Measurements from ENCODE around the gene CAMKK1.

DNA sequence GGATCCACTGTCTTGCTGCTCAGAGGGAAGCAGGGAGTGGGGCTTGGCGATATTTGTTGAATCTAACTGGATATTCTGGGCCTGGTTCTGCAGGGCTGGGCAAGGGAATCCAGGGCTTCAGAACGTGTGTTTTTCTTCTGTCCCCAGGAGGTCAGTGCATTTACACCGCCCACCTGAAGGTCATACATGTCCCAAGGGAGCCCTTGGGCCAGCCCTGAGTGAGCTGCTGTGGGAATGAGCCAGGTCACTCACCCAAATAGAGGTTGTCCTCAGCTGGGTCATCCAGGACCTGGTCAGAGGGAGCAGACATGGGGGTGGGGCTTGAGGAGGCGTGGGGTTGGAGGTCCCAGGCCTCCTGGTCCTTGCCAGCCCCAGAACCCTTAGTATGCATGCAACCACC, 10.6 kb downstream of the CAMKK1 start:
- TF ChIP-seq TAF1 (IDR thresholded peaks at IDR 0.05; ENCODE audit: low read depth, low read length): no peak
- TF ChIP-seq POLR2A (IDR thresholded peaks at IDR 0.05; ENCODE audit: low read depth, low read length): no peak
- no peak for TF ChIP-seq POLR2AphosphoS5 (IDR thresholded peaks at IDR 0.05; ENCODE audit: low read depth, low read length)
- TF ChIP-seq SPI1 (IDR thresholded peaks at IDR 0.05; ENCODE audit: low read depth, low read length): no peak

Data from GM12891 (cell line).